ENCODE results near the gene ABI3BP.

- TF ChIP-seq EZH2phosphoT487 (conservative IDR thresholded peaks at IDR 0.05; ENCODE audit: low read length) (no peak), CTCF (IDR thresholded peaks at IDR 0.05; ENCODE audit: insufficient read depth, low read length, poor library complexity, severe bottlenecking) (no peak)
These were observed 155.1 kb downstream of the ABI3BP start for GRCh38 chr3:100838157-100838556.

Measured in SU-DHL-6 (cell line).